HG03097 (cell line): ENCODE measurements around the gene P3H2.

Experiments used
- ATAC-seq: cut with Tn5 transposase; IDR thresholded peaks from one replicate; pipeline ENCODE4 v1.9.1; 2021; ENCODE audit not compliant: unreplicated experiment, low FRiP score

The P3H2 gene

DNA sequence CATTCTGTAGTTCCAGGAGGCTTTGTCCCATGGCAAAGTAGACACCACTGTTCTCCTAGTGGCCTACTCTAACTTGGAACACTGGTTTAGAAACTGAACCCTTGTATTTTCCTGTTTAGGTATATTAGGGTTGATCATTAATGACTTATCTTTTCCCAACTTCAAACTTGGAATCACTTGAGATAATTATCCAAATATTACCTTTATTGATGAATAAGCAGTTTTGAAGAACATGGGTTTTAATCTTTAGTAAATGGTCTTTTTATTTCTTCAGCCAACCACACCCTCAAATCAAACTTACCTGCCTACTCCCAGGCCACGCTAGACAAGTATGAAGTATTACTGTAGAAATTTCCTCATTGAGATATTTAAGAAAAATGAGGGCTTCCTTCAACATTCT, 6.5 kb upstream of the P3H2 start:
- ATAC-seq: no peak

DNA sequence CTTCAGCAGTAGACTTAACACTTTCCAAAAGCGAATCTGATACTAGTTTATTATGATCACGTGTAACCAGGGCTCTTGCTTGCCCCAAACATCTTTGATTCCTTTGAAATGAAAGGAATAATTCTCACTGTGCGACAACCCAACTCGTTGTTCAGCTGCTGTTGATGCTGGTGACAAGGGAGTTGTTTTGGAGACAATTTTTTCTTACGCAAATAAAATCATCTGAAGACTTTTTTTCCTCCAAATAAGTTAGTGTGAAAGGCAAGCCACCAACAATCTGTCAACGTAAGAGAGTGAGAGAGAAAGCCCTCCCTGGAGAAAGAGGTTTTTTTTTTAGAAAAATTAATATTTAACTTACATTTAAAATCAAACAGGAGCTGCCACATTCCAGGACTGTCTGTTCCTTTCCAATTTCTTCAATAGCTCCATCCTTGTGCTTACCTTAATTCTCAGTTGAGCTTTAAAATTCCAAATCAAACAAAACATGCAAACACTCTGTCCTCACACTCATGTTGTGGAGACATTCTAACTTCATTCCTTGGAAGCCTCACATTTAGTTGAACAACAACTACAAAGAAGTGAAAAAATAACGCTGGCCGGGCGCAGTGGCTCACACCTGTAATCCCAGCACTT, 4.9 kb upstream of the P3H2 start:
- no peak for ATAC-seq

DNA sequence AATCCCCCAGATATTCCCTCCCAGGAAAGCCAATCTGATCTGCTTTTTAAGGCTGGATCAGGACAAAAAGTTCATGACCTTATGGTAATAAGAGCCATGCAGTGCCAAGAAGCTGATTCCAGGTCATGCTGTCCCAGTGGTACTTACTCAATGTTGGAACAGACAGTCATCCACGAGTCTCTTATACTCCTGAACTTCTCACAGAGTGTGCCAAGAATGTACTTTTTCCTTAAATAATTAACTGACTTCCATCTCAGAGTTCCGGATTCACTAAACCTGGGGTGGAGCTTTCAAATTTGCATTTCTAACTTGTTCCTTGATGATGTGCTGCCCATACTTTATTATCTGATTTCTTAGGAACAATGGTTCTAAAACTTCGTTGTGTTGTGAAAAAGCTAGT, 3.4 kb upstream of the P3H2 start:
- no peak for ATAC-seq

- no peak for ATAC-seq
Observed at GRCh38 chr3:190122198-190122771, 1.6 kb upstream of the P3H2 start.

DNA sequence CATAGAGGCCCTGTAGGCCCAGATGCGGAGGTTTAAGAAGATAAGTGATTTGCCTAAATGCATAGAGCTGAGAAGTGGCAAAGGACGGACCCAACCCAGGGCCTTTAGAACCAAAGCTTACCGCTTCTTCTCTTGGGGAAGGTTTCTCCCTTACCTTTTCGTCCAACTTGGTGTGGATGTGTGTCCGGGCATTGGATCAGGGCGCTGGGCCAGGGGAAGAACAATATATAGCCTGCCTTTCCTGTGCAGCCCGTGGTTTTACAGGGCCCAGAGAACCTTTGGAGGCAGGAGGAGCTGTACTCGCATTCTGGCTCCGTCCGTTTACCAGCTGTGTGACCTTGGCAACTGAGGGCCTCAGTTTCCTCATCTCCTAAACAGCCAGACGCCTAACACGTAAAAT, 686 bp upstream of the P3H2 start:
- no peak for ATAC-seq

- ATAC-seq: no peak
Observed at GRCh38 chr3:190121061-190121377, 322 bp upstream of the P3H2 start.

GRCh38 chr3:190119461-190120268, 1.0 kb downstream of the P3H2 start:
- no peak for ATAC-seq

DNA sequence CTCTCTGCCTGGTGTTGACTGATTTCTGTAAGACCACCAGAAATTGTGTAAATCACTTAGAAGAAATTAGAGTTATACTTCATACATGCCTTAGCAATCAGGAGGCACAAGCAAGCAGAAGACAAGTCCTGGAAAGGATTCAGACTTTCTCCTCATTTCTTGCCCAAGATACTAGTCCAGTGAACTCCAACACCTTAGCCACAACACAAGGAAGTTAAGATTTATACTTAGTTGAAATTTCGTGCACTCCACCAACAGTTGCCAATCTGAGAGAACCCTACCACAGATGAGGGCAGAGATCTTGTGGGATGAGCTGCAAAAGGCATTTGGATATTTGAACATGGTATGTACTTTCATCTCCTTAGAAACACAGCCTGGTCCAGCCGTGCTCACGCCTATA, 2.3 kb downstream of the P3H2 start:
- ATAC-seq: no peak

- ATAC-seq: no peak
Observed at GRCh38 chr3:190117981-190118380, 2.7 kb downstream of the P3H2 start.

- ATAC-seq: no peak
Observed at GRCh38 chr3:190116551-190117067, 4.1 kb downstream of the P3H2 start.

DNA sequence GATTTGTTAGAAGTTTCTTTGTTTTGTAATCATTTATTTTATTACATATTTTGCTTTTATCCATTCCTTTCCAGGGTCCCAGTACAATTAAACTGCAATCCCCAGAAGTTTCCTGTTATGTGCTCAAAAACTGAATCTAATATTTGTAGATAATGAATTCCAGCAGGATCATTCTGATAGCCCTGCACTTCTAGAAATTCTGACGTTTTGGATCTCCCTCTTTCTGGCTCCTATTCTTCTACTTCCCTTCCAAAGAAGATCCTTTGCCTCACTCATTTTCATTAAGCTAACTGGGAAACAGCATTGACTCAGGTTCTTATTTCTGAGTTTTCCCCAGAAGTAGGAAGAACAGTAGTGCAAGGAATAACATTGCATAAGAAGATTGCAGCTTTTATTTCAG, 9.9 kb downstream of the P3H2 start:
- no peak for ATAC-seq

DNA sequence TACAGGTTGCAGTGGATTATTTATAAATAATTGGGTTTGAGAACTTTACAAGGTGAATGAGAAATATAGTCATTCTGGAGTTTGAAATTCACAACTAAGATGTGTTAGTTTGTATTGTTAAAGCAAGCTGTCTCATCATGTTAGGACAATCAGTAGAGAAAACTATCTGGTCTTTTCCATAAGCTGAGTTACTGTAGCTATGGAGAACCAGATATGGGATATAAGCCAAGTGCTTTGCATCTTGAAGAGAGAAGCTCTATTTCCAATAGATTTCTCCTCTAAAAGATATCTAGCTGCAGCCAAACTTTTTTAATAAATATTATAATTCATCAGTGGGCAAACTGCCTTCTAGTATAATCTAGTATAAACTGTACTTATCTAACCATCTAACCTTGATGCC, 11.3 kb downstream of the P3H2 start:
- no peak for ATAC-seq

DNA sequence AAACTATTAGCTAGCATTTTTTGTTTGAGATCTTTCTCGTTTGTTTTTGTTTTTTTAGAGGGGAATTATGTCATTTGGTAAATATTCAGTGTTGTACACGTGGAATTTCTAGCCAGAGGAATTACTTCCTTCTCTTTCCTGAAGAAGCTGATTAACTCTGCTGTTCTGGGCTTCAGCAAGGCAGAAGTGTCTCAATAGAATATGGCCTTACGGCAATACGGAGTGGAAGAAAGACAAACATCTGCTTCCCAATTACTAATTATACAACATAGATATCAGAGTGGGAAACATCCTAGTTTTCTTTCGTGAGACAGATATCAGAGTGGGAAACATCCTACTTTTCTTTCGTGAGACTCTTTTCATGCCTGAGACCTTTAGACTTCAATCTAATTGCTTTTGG, 11.9 kb downstream of the P3H2 start:
- ATAC-seq: no peak

- no peak for ATAC-seq
Observed at GRCh38 chr3:190105876-190106275, 14.8 kb downstream of the P3H2 start.

- ATAC-seq: no peak
Observed at GRCh38 chr3:190101320-190102011, 19.2 kb downstream of the P3H2 start.

DNA sequence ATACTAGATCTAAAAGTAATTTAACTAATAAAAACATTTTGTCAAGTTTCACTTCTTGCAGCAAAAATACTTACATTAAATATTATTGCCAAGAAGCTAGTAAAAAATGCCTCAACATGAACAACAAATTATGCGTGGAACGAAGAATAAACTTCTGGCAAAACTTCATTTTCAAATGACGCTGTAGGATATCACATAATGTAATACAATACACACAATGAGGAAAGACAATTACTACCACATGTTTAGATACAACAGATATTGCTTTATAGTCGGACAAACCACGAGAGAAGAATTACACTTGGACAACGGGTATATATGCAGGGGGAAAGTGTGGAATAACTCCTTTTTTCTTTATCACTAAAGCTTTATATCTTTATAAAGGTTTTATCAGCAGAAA, 21.6 kb downstream of the P3H2 start:
- no peak for ATAC-seq

- ATAC-seq: no peak
Observed at GRCh38 chr3:190097617-190098016, 23.1 kb downstream of the P3H2 start.

- ATAC-seq: no peak
Observed at GRCh38 chr3:190097025-190097424, 23.7 kb downstream of the P3H2 start.

DNA sequence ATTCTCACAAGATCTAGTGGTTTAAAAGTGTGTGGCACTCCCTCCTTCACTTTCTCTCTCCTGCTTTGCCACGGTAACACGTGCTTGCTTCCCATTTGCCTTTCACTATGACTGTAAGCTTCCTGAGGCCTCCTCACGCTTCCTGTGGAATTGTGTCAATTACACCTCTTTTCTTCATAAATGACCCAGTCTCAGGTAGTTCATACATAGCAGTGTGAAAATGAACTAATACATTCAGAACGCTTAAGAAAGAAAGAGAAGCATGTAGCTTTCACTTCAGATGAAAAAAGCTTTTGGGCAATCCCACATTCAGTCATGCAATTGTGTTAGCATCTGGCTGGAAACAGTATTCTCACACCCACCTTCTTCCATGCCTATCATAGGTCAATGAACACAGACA, 24.4 kb downstream of the P3H2 start:
- no peak for ATAC-seq

GRCh38 chr3:190094160-190094718, 26.5 kb downstream of the P3H2 start:
- ATAC-seq: no peak

DNA sequence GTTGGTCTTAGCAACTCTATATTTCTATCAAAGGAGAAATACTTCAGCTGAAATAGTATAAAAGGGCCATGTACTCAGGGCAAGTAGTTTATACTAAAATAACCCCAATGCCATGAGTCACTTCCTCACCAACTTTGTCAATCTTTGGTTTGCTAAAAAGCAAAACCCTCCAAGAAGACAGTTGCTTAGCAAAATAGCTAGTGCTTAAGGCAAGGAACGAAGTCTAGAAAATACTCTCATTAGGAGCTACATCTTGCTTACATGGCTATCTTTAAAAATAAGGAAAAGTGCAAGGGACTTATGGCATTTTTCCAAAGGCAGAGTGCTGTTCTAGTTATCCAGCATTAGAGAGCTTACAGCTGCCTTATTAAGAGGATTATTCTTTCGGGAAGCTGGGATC, 28.4 kb downstream of the P3H2 start:
- ATAC-seq: no peak
